H9 (cell line): Measurements from ENCODE around the gene CHCHD6. TPM values are rescaled to one million over a fixed set of nuclear protein-coding genes. Genes with fewer than 3 reads are reported as not detected.

ENCODE experiments used
- DNase-seq: peaks from one replicate; pipeline ENCODE4 v3.0.0-alpha.2; 2017
- H2AFZ ChIP-seq: one replicate; pipeline ENCODE4 v1.6.1; 2013; ENCODE audit warnings: mild to moderate bottlenecking, low read length, control low read depth, moderate library complexity
- H2AK5ac ChIP-seq: 2 replicates; pipeline ENCODE4 v1.6.1; 2013; ENCODE audit warnings: low read length, control low read depth, mixed read lengths; ENCODE audit not compliant: insufficient read length
- H2BK120ac ChIP-seq: one replicate; pipeline ENCODE4 v1.6.1; 2013; ENCODE audit warnings: low read depth, mild to moderate bottlenecking, low read length, control low read depth, inconsistent platforms; ENCODE audit not compliant: poor library complexity, severe bottlenecking
- H2BK12ac ChIP-seq: 2 replicates; pipeline ENCODE4 v1.6.1; 2013; ENCODE audit warnings: low read length, control low read depth, mixed read lengths, low read depth; ENCODE audit not compliant: insufficient read length
- H2BK15ac ChIP-seq: 2 replicates; pipeline ENCODE4 v1.6.1; 2013; ENCODE audit warnings: low read depth, low read length, control low read depth
- H2BK20ac ChIP-seq: one replicate; pipeline ENCODE4 v1.6.1; 2013; ENCODE audit warnings: low read depth, mild to moderate bottlenecking, low read length, control low read depth, inconsistent platforms; ENCODE audit not compliant: poor library complexity, severe bottlenecking
- H2BK5ac ChIP-seq: 2 replicates; pipeline ENCODE4 v1.6.1; 2013; ENCODE audit warnings: low read length, control low read depth, mixed read lengths; ENCODE audit not compliant: insufficient read length
- H3K14ac ChIP-seq: 2 replicates; pipeline ENCODE4 v1.6.1; 2013; ENCODE audit warnings: low read length, control low read depth; ENCODE audit not compliant: insufficient read depth
- H3K18ac ChIP-seq: 2 replicates; pipeline ENCODE4 v1.6.1; 2013; ENCODE audit warnings: low read depth, mild to moderate bottlenecking, mixed read lengths, low read length, control low read depth; ENCODE audit not compliant: insufficient read length
- H3K23ac ChIP-seq: 2 replicates; pipeline ENCODE4 v1.6.1; 2013; ENCODE audit warnings: low read length, control low read depth, mixed read lengths, low read depth; ENCODE audit not compliant: insufficient read length
- H3K23me2 ChIP-seq: 2 replicates; pipeline ENCODE4 v1.6.1; 2013; ENCODE audit warnings: low read depth, mild to moderate bottlenecking, mixed read lengths, low read length, control low read depth; ENCODE audit not compliant: insufficient read length, poor library complexity, severe bottlenecking
- H3K27ac ChIP-seq: 2 replicates; pipeline ENCODE4 v1.5.1; 2013; ENCODE audit warnings: low read length, control low read depth, mixed read lengths, low read depth; ENCODE audit not compliant: insufficient read length
- H3K27me3 ChIP-seq: 2 replicates; pipeline ENCODE4 v1.6.1; 2013; ENCODE audit warnings: low read length, control low read depth, inconsistent platforms; ENCODE audit not compliant: insufficient read depth
- H3K4ac ChIP-seq: 2 replicates; pipeline ENCODE4 v1.6.1; 2013; ENCODE audit warnings: low read depth, mild to moderate bottlenecking, control low read depth, inconsistent platforms, low read length, moderate library complexity
- H3K4me1 ChIP-seq: 2 replicates; pipeline ENCODE4 v1.6.1; 2013; ENCODE audit warnings: low read length, control low read depth, inconsistent platforms; ENCODE audit not compliant: insufficient read depth
- H3K4me2 ChIP-seq: 2 replicates; pipeline ENCODE4 v1.6.1; 2013; ENCODE audit warnings: low read length, control low read depth, mixed read lengths; ENCODE audit not compliant: insufficient read length, insufficient read depth
- H3K56ac ChIP-seq: 2 replicates; pipeline ENCODE4 v1.6.1; 2013; ENCODE audit warnings: low read depth, mild to moderate bottlenecking, mixed read lengths, low read length, control low read depth; ENCODE audit not compliant: insufficient read length
- H3K79me1 ChIP-seq: 2 replicates; pipeline ENCODE4 v1.6.1; 2013; ENCODE audit warnings: low read depth, mild to moderate bottlenecking, moderate library complexity, low read length, control low read depth, inconsistent platforms; ENCODE audit not compliant: insufficient read depth, poor library complexity, severe bottlenecking
- H3K79me2 ChIP-seq: 2 replicates; pipeline ENCODE4 v1.6.1; 2013; ENCODE audit warnings: low read length, control low read depth, inconsistent platforms; ENCODE audit not compliant: insufficient read depth
- H3K9ac ChIP-seq: 2 replicates; pipeline ENCODE4 v1.6.1; 2013; ENCODE audit warnings: low read length, control low read depth, mixed read lengths; ENCODE audit not compliant: insufficient read length; ENCODE audit errors: extremely low read depth
- H3K9me3 ChIP-seq: one replicate; pipeline ENCODE4 v1.6.1; 2013; ENCODE audit warnings: low read depth, low read length, inconsistent platforms; ENCODE audit not compliant: control insufficient read depth
- H3T11ph ChIP-seq: one replicate; pipeline ENCODE4 v1.6.1; 2013; ENCODE audit warnings: mild to moderate bottlenecking, low read length, control low read depth, inconsistent platforms
- H4K20me1 ChIP-seq: one replicate; pipeline ENCODE4 v1.6.1; 2013; ENCODE audit not compliant: control insufficient read depth, insufficient read length, insufficient read depth
- H4K5ac ChIP-seq: 2 replicates; pipeline ENCODE4 v1.6.1; 2013; ENCODE audit warnings: low read depth, mild to moderate bottlenecking, mixed read lengths, low read length, control low read depth; ENCODE audit not compliant: insufficient read length
- H4K8ac ChIP-seq: replicated peaks from 2 replicates; pipeline ENCODE4 v1.6.1; 2013; ENCODE audit warnings: low read length, control low read depth, mixed read lengths, low read depth; ENCODE audit not compliant: insufficient read length
- H4K91ac ChIP-seq: 2 replicates; pipeline ENCODE4 v1.6.1; 2013; ENCODE audit warnings: low read depth, mild to moderate bottlenecking, moderate library complexity, mixed read lengths, low read length, control low read depth; ENCODE audit not compliant: insufficient read length
- H3K27ac Mint-ChIP-seq, 3 experiments: 2 replicates in 2 of 3; 3 replicates in 1 of 3; pipeline ENCODE4 v1.8.0; 2020 to 2021; ENCODE audit warnings: mixed read lengths in 3 of 3, mild to moderate bottlenecking in 1 of 3, moderate library complexity in 1 of 3
- H3K27me3 Mint-ChIP-seq: 2 replicates; pipeline ENCODE4 v1.8.0; 2021; ENCODE audit warnings: low read depth, mild to moderate bottlenecking, moderate library complexity, mixed read lengths
- H3K36me3 Mint-ChIP-seq, 3 experiments: 2 replicates in 2 of 3; 3 replicates in 1 of 3; pipeline ENCODE4 v1.8.0; 2020 to 2021; ENCODE audit warnings: low read depth in 3 of 3, mixed read lengths in 3 of 3; ENCODE audit not compliant: insufficient read depth in 1 of 3
- H3K4me1 Mint-ChIP-seq, 2 experiments: 2 replicates each; pipeline ENCODE4 v1.8.0; 2020; ENCODE audit warnings: mixed read lengths in 2 of 2
- H3K4me3 Mint-ChIP-seq, 2 experiments: 2 replicates in 1 of 2; 3 replicates in 1 of 2; pipeline ENCODE4 v1.8.0; 2020 to 2021; ENCODE audit warnings: mild to moderate bottlenecking in 2 of 2, mixed read lengths in 2 of 2, moderate library complexity in 1 of 2
- H3K9me3 Mint-ChIP-seq, 2 experiments: 2 replicates in 1 of 2; 3 replicates in 1 of 2; pipeline ENCODE4 v1.8.0; 2020; ENCODE audit warnings: mild to moderate bottlenecking in 2 of 2, mixed read lengths in 2 of 2, moderate library complexity in 1 of 2
- CTCF ChIP-seq: fragments of 200-600 bp; sonication (generic); conservative IDR thresholded peaks from 3 replicates; pipeline ENCODE4 v1.8.0; 2021; ENCODE audit warnings: antibody characterized with exemption, mild to moderate bottlenecking
- WGBS: extraction: QIAGEN DNeasy Blood & Tissue Kit; methylation state at CpG from one replicate; pipeline ENCODE4 v1.1.7; 2013; ENCODE audit warnings: missing lambda C conversion rate, low lambda C conversion rate, mixed read lengths; ENCODE audit not compliant: insufficient read length; ENCODE audit errors: extremely low coverage; 5-methylcytosine and 5-hydroxymethylcytosine counted together
- total RNA-seq: library from RNA; stranded (reverse); gene quantifications from 2 replicates; pipeline ENCODE4 v1.2.1, GENCODE V29; 2021

CHCHD6 gene
- total RNA-seq, 1 experiment from 2014 or later, result 34.2 TPM

DNA sequence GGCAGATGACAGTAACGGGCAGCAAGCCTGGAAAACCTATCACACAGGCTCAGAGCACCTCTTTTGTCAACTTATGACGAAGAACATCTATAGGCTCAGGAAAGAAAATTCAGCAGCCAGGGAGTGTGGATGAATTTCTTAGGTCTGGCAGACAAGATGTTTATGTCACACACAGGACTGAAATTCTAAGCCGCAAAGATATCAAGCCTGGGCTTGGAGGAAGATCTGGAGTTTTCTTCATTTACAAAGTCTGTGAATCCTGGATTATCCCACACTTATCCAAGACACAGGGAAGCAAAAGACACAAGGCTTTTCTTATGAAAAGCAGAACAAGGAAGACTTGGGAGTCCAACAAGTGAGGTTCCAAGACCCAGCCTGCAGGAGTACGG, 23.4 kb upstream of the CHCHD6 start:
- DNase-seq, result no peak

More for the DNA sequence above, 23.4 kb upstream of the CHCHD6 start:
- H3K56ac ChIP-seq, result no peak overlapping the region
- H2BK15ac ChIP-seq, result no peak overlapping the region
- H3K9me3 Mint-ChIP-seq, result no peaks in the 10 kb centered on the region; a peak in 1 of 5 replicates
- no peaks in the 10 kb centered on the region for H3K9me3 ChIP-seq
- H3K4ac ChIP-seq, result no peak overlapping the region
- H3T11ph ChIP-seq, result no peak overlapping the region
- no peak overlapping the region for H2AFZ ChIP-seq
- H3K27ac ChIP-seq, result no peak overlapping the region
- H3K9ac ChIP-seq, result no peak overlapping the region
- no peaks in the 10 kb centered on the region for H3K36me3 Mint-ChIP-seq
- H4K20me1 ChIP-seq, result no peaks in the 10 kb centered on the region
- no peak overlapping the region for H4K5ac ChIP-seq
- WGBS, result no CpG with 5 or more reads among the region's 4 CpGs
- H2BK12ac ChIP-seq, result no peak overlapping the region
- no peaks in the 10 kb centered on the region for H3K79me2 ChIP-seq
- H3K23me2 ChIP-seq, result no peaks in the 10 kb centered on the region
- no peak overlapping the region for H3K14ac ChIP-seq
- no peak overlapping the region for H3K27ac Mint-ChIP-seq
- no peak overlapping the region for H2AK5ac ChIP-seq
- H2BK5ac ChIP-seq, result no peak overlapping the region
- H3K18ac ChIP-seq, result no peak overlapping the region
- no peak overlapping the region for H3K23ac ChIP-seq
- H3K4me3 Mint-ChIP-seq, result no peak overlapping the region
- H3K27me3 Mint-ChIP-seq, result peaks cover 51% of the 10 kb centered on the region
- no peaks in the 10 kb centered on the region for H3K4me1 ChIP-seq
- H4K91ac ChIP-seq, result no peak overlapping the region
- no peak overlapping the region for H2BK20ac ChIP-seq
- H3K4me2 ChIP-seq, result no peak overlapping the region
- TF ChIP-seq CTCF, result no peak
- no peak overlapping the region for H4K8ac ChIP-seq
- H3K79me1 ChIP-seq, result no peaks in the 10 kb centered on the region
- peaks cover 18 to 31% of the 10 kb centered on the region in 2 experiments for H3K4me1 Mint-ChIP-seq
- no peak overlapping the region for H2BK120ac ChIP-seq
- H3K27me3 ChIP-seq, result no peaks in the 10 kb centered on the region; the same call in 1 of the 2 replicates
